GM19023 (cell line): ENCODE measurements around the gene MAP2K6.

ENCODE experiments used
- ATAC-seq: cut with Tn5 transposase; IDR thresholded peaks from one replicate; pipeline ENCODE4 v1.9.1; 2021; ENCODE audit warnings: mild to moderate bottlenecking, moderate library complexity; ENCODE audit not compliant: unreplicated experiment

Gene MAP2K6

GRCh38 chr17:69425978-69426377 lies 11.5 kb downstream of the MAP2K6 start:
- ATAC-seq: no peak

GRCh38 chr17:69427486-69428197 lies 13.1 kb downstream of the MAP2K6 start:
- ATAC-seq: no peak

- ATAC-seq: no peak
Observed at GRCh38 chr17:69428252-69428980, 13.9 kb downstream of the MAP2K6 start.

- ATAC-seq: peak; percentile 60
Observed at GRCh38 chr17:69430488-69430887, 16.0 kb downstream of the MAP2K6 start.

GRCh38 chr17:69431835-69432234 lies 17.3 kb downstream of the MAP2K6 start:
- ATAC-seq: no peak

- no peak for ATAC-seq
Observed at GRCh38 chr17:69433093-69433492, 18.6 kb downstream of the MAP2K6 start.

- ATAC-seq: no peak
Observed at GRCh38 chr17:69434164-69434579, 19.7 kb downstream of the MAP2K6 start.

- no peak for ATAC-seq
Observed at GRCh38 chr17:69435971-69436696, 21.6 kb downstream of the MAP2K6 start.

GRCh38 chr17:69437475-69437874 lies 23.0 kb downstream of the MAP2K6 start:
- ATAC-seq: no peak

- no peak for ATAC-seq
Observed at GRCh38 chr17:69438776-69439175, 24.3 kb downstream of the MAP2K6 start.

GRCh38 chr17:69441179-69441578 lies 26.7 kb downstream of the MAP2K6 start:
- ATAC-seq: no peak

GRCh38 chr17:69443138-69443537 lies 28.6 kb downstream of the MAP2K6 start:
- ATAC-seq: no peak

- ATAC-seq: no peak
Observed at GRCh38 chr17:69444023-69444422, 29.5 kb downstream of the MAP2K6 start.

- ATAC-seq: no peak
Observed at GRCh38 chr17:69445132-69445531, 30.6 kb downstream of the MAP2K6 start.

GRCh38 chr17:69447726-69448125 lies 33.2 kb downstream of the MAP2K6 start:
- no peak for ATAC-seq

GRCh38 chr17:69448431-69449102 lies 34.1 kb downstream of the MAP2K6 start:
- no peak for ATAC-seq

- ATAC-seq: no peak
Observed at GRCh38 chr17:69450131-69450530, 35.6 kb downstream of the MAP2K6 start.

- no peak for ATAC-seq
Observed at GRCh38 chr17:69450918-69451317, 36.4 kb downstream of the MAP2K6 start.

GRCh38 chr17:69451416-69452394 lies 37.2 kb downstream of the MAP2K6 start:
- ATAC-seq: peak; percentile 76

- ATAC-seq: no peak
Observed at GRCh38 chr17:69452664-69453260, 38.3 kb downstream of the MAP2K6 start.
